HEK293 (cell line): ENCODE results near the gene AGBL3.

Source experiments
- CTCF ChIA-PET: fragments of 350-600 bp; formaldehyde crosslinking; extraction: SDS; loops from one replicate; lab custom pipeline; 2021; ENCODE audit warnings: antibody characterized with exemption; lab: Yijun Ruan, JAX
- POLR2A ChIA-PET: fragments of 300-600 bp; formaldehyde crosslinking; extraction: SDS; loops from one replicate; lab custom pipeline; 2020; ENCODE audit warnings: antibody characterized with exemption, inconsistent platforms; lab: Yijun Ruan, JAX
- H3K27ac ChIP-seq: fragments of 200-500 bp; sonication (Bioruptor generic); 2 replicates; pipeline ENCODE4 v1.5.1; 2014; ENCODE audit warnings: low read depth, low read length, control low read depth, inconsistent platforms; ENCODE audit errors: extremely low read depth
- H3K36me3 ChIP-seq, 2 experiments: fragments of 200-500 bp in 1 of 2; sonication (Bioruptor generic) in 1 of 2; 1 replicate in 1 of 2; 2 replicates in 1 of 2; pipeline ENCODE4 v1.5.1; 2014 to 2017; ENCODE audit warnings: inconsistent platforms in 2 of 2, low read length in 2 of 2; ENCODE audit not compliant: control insufficient read depth in 2 of 2, insufficient read depth in 1 of 2
- H3K4me1 ChIP-seq: fragments of 200-500 bp; sonication (Bioruptor generic); 2 replicates; pipeline ENCODE4 v1.5.1; 2014; ENCODE audit warnings: mild to moderate bottlenecking, low read length, inconsistent platforms; ENCODE audit not compliant: control insufficient read depth, insufficient read depth
- H3K4me3 ChIP-seq: 2 replicates; pipeline ENCODE4 v1.5.1; 2011; ENCODE audit warnings: low read depth, mild to moderate bottlenecking, control low read depth, low read length, moderate library complexity
- H3K9me3 ChIP-seq: fragments of 200-500 bp; sonication (Bioruptor generic); 2 replicates; pipeline ENCODE4 v1.5.1; 2014; ENCODE audit warnings: low read depth, low read length, inconsistent platforms; ENCODE audit not compliant: control insufficient read depth, insufficient read depth
- BCL11B ChIP-seq: fragments of 450-650 bp; formaldehyde crosslinking; IDR thresholded peaks from 2 replicates; pipeline ENCODE4 v1.5.1; 2016; ENCODE audit warnings: low read depth, missing biosample characterization, missing genetic modification characterization
- EGR2 ChIP-seq: fragments of 450-650 bp; formaldehyde crosslinking; IDR thresholded peaks from 2 replicates; pipeline ENCODE4 v1.5.1; 2016; ENCODE audit warnings: low read depth, missing biosample characterization, missing genetic modification characterization
- ELK4 ChIP-seq: IDR thresholded peaks from 2 replicates; pipeline ENCODE4 v1.6.1; 2011; ENCODE audit warnings: mild to moderate bottlenecking, low read depth, low read length, borderline replicate concordance
- PATZ1 ChIP-seq: fragments of 450-650 bp; formaldehyde crosslinking; IDR thresholded peaks from 2 replicates; pipeline ENCODE4 v1.5.1; 2016; ENCODE audit warnings: missing biosample characterization, missing genetic modification characterization
- YY1 ChIP-seq: fragments of 450-650 bp; formaldehyde crosslinking; IDR thresholded peaks from 2 replicates; pipeline ENCODE4 v1.5.1; 2018; ENCODE audit warnings: missing biosample characterization, missing genetic modification characterization
- YY2 ChIP-seq: fragments of 450-650 bp; formaldehyde crosslinking; IDR thresholded peaks from 2 replicates; pipeline ENCODE4 v1.5.1; 2016; ENCODE audit warnings: missing biosample characterization, missing genetic modification characterization
- ZBTB44 ChIP-seq: fragments of 450-650 bp; IDR thresholded peaks from 2 replicates; pipeline ENCODE4 v1.5.1; 2018; ENCODE audit warnings: missing biosample characterization, mild to moderate bottlenecking, missing genetic modification characterization
- ZBTB8A ChIP-seq: fragments of 450-650 bp; formaldehyde crosslinking; IDR thresholded peaks from 2 replicates; pipeline ENCODE4 v1.5.1; 2016; ENCODE audit warnings: missing biosample characterization, missing genetic modification characterization
- ZFP3 ChIP-seq: fragments of 450-650 bp; formaldehyde crosslinking; IDR thresholded peaks from 2 replicates; pipeline ENCODE4 v1.5.1; 2016; ENCODE audit warnings: low read depth, missing biosample characterization, missing genetic modification characterization
- ZNF132 ChIP-seq: fragments of 450-650 bp; formaldehyde crosslinking; IDR thresholded peaks from 2 replicates; pipeline ENCODE4 v1.5.1; 2017; ENCODE audit warnings: missing biosample characterization, missing genetic modification characterization, borderline replicate concordance
- ZNF184 ChIP-seq: fragments of 450-650 bp; IDR thresholded peaks from 2 replicates; pipeline ENCODE4 v1.5.1; 2018; ENCODE audit warnings: missing biosample characterization, mild to moderate bottlenecking, missing genetic modification characterization
- ZNF19 ChIP-seq: fragments of 450-650 bp; formaldehyde crosslinking; IDR thresholded peaks from 2 replicates; pipeline ENCODE4; 2016; ENCODE audit warnings: missing biosample characterization, missing genetic modification characterization, low read depth
- ZNF266 ChIP-seq: fragments of 450-650 bp; formaldehyde crosslinking; IDR thresholded peaks from 2 replicates; pipeline ENCODE4 v1.5.1; 2016; ENCODE audit warnings: missing biosample characterization, missing genetic modification characterization, low read depth
- ZNF274 ChIP-seq, 2 experiments: fragments of 200-500 bp in 1 of 2; fragments of 450-650 bp in 1 of 2; sonication (Bioruptor generic) in 1 of 2; formaldehyde crosslinking in 1 of 2; IDR thresholded peaks; 2 replicates each; pipeline versions ENCODE4 v1.5.1 to v1.6.1; 2014 to 2016; ENCODE audit warnings: borderline replicate concordance in 1 of 2, inconsistent platforms in 1 of 2, low read length in 1 of 2, missing biosample characterization in 1 of 2, missing genetic modification characterization in 1 of 2
- ZNF473 ChIP-seq: fragments of 450-650 bp; formaldehyde crosslinking; IDR thresholded peaks from 2 replicates; pipeline ENCODE4 v1.5.1; 2017; ENCODE audit warnings: missing biosample characterization, missing genetic modification characterization
- ZNF48 ChIP-seq: fragments of 450-650 bp; formaldehyde crosslinking; IDR thresholded peaks from 2 replicates; pipeline ENCODE4 v1.5.1; 2016; ENCODE audit warnings: missing biosample characterization, missing genetic modification characterization
- ZNF488 ChIP-seq: fragments of 450-650 bp; formaldehyde crosslinking; IDR thresholded peaks from 2 replicates; pipeline ENCODE4 v1.5.1; 2016; ENCODE audit warnings: missing biosample characterization, missing genetic modification characterization
- ZNF624 ChIP-seq: fragments of 450-650 bp; formaldehyde crosslinking; IDR thresholded peaks from 2 replicates; pipeline ENCODE4 v1.5.1; 2017; ENCODE audit warnings: missing biosample characterization, missing genetic modification characterization
- ZNF645 ChIP-seq: fragments of 450-650 bp; formaldehyde crosslinking; IDR thresholded peaks from 2 replicates; pipeline ENCODE4; 2016; ENCODE audit warnings: missing biosample characterization, missing genetic modification characterization
- ZNF654 ChIP-seq: fragments of 450-650 bp; formaldehyde crosslinking; IDR thresholded peaks from 2 replicates; pipeline ENCODE4 v1.5.1; 2016; ENCODE audit warnings: low read depth, missing biosample characterization, missing genetic modification characterization
- ZNF843 ChIP-seq: fragments of 450-650 bp; formaldehyde crosslinking; IDR thresholded peaks from 2 replicates; pipeline ENCODE4 v1.5.1; 2016; ENCODE audit warnings: missing biosample characterization, missing genetic modification characterization
- ZSCAN16 ChIP-seq: fragments of 450-650 bp; formaldehyde crosslinking; IDR thresholded peaks from 2 replicates; pipeline ENCODE4 v1.5.1; 2016; ENCODE audit warnings: missing biosample characterization, missing genetic modification characterization
- TF ChIP-seq, protein P1 (sequence below): fragments of 450-650 bp; formaldehyde crosslinking; IDR thresholded peaks from 2 replicates; pipeline ENCODE4 v1.5.1; 2016; ENCODE audit warnings: missing biosample characterization, missing genetic modification characterization
- TF ChIP-seq, protein P2 (sequence below): fragments of 450-650 bp; formaldehyde crosslinking; IDR thresholded peaks from 2 replicates; pipeline ENCODE4 v1.5.1; 2016; ENCODE audit warnings: missing biosample characterization, missing genetic modification characterization

The AGBL3 gene

GRCh38 chr7:135102372-135102771, 116.1 kb downstream of the AGBL3 start:
- H3K36me3 ChIP-seq, result no peaks in the 10 kb centered on the region
- H3K4me3 ChIP-seq, result no peak overlapping the region
- CTCF ChIA-PET, result no interaction called here
- TF ChIP-seq ZNF48 (tag by site-specific recombination) (no peak), ELK4 (no peak), ZNF624 (no peak), ZNF274 (IDR thresholded peaks at IDR 0.05; ENCODE audit: low read length) (no peak), ZNF274 (tag by site-specific recombination; IDR thresholded peaks at IDR 0.05; ENCODE audit: borderline replicate concordance) (no peak), ZFP3 (tag by site-specific recombination) (no peak), ZNF473 (tag by site-specific recombination) (no peak), YY1 (tag by site-specific recombination) (no peak), ZNF654 (no peak), ZNF132 (tag by site-specific recombination) (no peak), ZBTB8A (tag by site-specific recombination) (no peak), ZNF843 (no peak), PATZ1 (tag by site-specific recombination) (no peak), YY2 (tag by site-specific recombination) (no peak), ZBTB44 (tag by site-specific recombination) (no peak), ZNF19 (tag by site-specific recombination) (no peak), ZNF184 (tag by site-specific recombination) (no peak)
- TF ChIP-seq, protein P1, sequence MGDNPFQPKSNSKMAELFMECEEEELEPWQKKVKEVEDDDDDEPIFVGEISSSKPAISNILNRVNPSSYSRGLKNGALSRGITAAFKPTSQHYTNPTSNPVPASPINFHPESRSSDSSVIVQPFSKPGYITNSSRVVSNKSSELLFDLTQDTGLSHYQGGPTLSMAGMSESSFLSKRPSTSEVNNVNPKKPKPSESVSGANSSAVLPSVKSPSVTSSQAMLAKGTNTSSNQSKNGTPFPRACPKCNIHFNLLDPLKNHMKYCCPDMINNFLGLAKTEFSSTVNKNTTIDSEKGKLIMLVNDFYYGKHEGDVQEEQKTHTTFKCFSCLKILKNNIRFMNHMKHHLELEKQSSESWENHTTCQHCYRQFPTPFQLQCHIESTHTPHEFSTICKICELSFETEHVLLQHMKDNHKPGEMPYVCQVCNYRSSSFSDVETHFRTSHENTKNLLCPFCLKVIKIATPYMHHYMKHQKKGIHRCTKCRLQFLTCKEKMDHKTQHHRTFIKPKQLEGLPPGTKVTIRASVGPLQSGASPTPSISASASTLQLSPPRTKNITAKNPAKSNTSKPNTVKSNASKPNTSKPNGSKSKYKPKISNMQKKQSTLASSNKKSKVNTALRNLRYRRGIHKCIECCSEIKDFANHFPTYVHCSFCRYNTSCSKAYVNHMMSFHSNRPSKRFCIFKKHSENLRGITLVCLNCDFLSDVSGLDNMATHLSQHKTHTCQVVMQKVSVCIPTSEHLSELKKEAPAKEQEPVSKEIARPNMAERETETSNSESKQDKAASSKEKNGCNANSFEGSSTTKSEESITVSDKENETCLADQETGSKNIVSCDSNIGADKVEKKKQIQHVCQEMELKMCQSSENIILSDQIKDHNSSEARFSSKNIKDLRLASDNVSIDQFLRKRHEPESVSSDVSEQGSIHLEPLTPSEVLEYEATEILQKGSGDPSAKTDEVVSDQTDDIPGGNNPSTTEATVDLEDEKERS (tag by site-specific recombination), result no peak
- TF ChIP-seq, all 188 proteins: peak for 0
- H3K4me1 ChIP-seq, result no peaks in the 10 kb centered on the region
- POLR2A ChIA-PET, result no interaction called here
- no peak overlapping the region for H3K27ac ChIP-seq
- no peaks in the 10 kb centered on the region for H3K9me3 ChIP-seq

GRCh38 chr7:135109562-135109961, 123.3 kb downstream of the AGBL3 start:
- Histone ChIP-seq H3K9me3 (no peaks in the 10 kb centered on the region), H3K36me3 (no peaks in the 10 kb centered on the region), H3K4me1 (no peaks in the 10 kb centered on the region), H3K4me3 (no peak overlapping the region), H3K27ac (no peak overlapping the region)
- ChIA-PET CTCF (no interaction called here), POLR2A (no interaction called here)
- TF ChIP-seq ZSCAN16 (tag by site-specific recombination) (no peak), ZNF488 (no peak), ZNF645 (no peak), BCL11B (no peak), YY2 (tag by site-specific recombination) (no peak), ZNF266 (no peak), EGR2 (tag by site-specific recombination) (no peak)
- TF ChIP-seq, protein P2, sequence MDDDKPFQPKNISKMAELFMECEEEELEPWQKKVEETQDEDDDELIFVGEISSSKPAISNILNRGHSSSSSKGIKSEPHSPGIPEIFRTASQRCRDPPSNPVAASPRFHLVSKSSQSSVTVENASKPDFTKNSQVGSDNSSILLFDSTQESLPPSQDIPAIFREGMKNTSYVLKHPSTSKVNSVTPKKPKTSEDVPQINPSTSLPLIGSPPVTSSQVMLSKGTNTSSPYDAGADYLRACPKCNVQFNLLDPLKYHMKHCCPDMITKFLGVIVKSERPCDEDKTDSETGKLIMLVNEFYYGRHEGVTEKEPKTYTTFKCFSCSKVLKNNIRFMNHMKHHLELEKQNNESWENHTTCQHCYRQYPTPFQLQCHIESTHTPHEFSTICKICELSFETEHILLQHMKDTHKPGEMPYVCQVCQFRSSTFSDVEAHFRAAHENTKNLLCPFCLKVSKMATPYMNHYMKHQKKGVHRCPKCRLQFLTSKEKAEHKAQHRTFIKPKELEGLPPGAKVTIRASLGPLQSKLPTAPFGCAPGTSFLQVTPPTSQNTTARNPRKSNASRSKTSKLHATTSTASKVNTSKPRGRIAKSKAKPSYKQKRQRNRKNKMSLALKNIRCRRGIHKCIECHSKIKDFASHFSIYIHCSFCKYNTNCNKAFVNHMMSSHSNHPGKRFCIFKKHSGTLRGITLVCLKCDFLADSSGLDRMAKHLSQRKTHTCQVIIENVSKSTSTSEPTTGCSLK (tag by site-specific recombination), result no peak
